NCI-H510A (cell line): ENCODE data around the gene PPP1R27.

Experiments used
- DNase-seq: peaks from one replicate; lab custom pipeline; 2025; lab: John Stamatoyannopoulos, UW

PPP1R27 gene, protein sequence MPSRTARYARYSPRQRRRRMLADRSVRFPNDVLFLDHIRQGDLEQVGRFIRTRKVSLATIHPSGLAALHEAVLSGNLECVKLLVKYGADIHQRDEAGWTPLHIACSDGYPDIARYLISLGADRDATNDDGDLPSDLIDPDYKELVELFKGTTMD

DNA sequence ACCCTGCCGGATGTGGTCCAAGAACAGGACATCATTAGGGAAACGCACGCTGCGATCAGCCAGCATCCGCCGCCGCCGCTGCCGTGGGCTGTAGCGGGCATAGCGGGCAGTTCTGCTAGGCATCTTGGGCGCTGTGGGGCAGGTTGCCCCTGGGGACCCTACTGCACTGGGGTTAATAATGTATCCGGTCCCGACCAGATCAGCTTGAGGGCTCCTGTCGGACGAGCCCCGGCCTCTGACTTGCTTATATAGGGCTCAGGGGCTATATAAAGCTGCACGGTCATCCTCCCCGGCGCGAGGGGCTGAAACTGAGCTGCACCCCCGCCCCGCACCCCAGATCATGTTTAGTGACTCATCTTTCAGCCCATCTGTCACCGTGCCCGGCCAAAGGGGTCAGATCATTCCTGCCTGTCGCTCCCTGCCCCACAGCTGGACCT lies at the start of gene PPP1R27:
Gene PPP1R27, minus strand, starts transcription at position 220 of the 437 bp plus-strand sequence. Its CDS starts 97 bp downstream, at position 123.
- no peak for DNase-seq

DNA sequence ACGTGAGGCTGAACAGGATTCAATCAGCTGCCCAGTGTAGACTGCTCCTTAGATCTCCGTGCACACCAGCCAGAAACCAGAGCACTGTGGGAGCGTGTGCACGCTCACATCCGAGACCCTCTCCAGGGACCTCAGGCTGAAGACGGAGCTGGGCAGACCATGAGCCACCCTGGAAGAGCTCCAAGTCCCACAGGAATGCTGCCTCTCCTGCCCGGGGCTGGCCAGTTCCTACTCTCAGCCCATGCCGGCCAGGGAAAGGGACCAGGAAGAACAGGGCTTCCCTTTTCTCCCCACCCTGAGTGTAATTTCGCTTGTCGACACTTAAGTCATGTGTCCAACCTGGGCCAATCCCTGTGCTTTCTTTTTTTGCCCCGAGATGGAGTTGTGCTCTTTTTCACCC lies 49.7 kb upstream of the PPP1R27 start:
- DNase-seq = no peak

DNA sequence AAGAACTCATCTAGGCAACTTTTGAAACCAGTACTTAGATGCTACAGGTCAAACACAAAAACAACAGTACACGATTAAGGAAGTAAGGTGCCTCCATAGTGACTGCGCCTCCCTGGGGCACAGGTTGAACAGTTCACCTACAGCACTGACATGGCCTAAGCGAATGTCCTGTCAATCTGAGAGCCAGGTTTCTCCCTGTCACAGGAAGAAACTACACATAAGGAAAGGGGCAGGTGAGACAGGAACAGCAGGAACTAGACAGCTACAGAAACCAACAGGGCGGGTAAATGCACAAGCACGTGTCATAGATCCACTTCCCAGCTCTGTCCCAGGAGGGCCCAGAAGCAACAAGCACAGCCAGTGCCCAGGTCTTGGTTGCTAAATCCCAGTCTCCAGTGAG lies 44.3 kb upstream of the PPP1R27 start:
- no peak for DNase-seq

DNA sequence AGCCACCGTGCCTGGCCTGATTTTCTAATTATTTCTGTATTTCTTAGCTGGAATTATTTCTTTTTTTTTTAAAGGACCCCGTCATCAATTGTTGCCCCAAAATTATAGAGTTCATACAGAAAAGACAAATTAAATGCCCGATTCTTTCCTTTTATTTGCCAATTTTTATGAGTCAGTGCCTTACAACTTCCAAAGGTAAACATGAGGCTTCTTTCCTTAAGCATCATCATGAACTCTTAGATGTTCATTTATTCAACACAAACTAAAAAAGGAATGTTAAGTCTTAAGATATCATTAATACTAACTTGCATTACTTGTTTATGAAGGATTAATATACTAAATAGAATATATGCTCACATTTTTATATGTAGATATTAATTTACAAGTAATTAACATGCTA lies 43.4 kb upstream of the PPP1R27 start:
- no peak for DNase-seq

DNA sequence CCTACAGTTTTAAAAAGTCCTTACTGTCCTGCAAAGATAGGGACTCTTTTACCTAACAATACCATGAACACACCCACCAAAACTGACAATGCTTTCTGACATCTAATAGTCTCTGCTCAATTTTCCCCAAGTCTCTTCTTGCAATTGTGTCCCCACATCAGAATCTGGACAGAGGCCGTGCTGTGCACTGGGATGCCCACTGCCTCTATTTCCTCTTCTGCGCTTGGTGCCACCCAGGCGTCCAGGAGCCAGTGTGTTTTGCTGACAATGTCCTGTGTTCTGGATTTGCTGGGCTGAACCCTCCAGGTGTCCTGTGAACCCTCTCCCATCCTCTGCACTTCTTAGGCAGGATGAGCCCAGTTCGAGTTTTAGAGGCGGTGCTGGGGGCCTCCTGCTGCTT lies 42.7 kb upstream of the PPP1R27 start:
- no peak for DNase-seq

DNA sequence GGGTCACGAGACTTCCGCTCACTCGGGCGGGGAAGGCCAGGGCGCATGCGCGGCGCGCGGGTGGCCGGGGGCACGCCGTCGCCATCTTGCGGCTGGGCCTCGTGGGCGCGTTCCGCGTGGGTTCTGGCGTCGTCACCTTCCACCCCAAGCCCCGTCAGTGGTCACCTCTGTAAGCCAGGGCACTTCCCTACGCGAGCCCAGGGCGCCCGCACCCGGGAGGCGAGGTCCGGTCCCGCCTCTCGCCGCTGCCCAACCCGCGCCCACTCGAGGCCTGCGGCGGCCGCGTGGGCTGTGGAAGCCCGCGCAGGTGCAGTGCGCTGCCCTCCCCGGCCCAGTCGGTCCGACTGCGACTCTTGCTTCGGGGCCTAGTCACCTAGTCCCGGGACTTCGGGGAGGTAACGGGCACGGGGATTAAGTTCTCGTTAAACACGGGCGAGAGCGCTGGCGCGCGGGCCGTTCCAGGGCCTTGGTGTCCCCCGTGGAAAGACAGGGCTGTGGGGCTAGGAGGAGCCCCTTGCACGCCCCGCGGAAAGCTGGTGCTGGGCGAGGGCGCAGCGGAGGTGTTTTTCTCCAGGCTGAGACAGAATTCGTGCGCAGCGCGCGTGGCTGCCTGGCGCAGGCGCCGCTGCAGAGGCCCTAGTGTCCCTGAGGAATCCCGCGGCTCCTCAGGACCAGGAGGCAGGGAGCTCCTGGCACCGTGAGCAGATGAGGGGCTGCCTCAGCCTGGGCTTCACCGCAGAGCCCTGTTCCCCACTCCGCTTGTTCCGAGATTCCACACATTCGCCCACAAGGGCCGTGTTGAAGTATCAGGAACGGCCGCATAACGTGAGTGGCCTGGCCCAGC lies 36.8 kb upstream of the PPP1R27 start:
- no peak for DNase-seq

DNA sequence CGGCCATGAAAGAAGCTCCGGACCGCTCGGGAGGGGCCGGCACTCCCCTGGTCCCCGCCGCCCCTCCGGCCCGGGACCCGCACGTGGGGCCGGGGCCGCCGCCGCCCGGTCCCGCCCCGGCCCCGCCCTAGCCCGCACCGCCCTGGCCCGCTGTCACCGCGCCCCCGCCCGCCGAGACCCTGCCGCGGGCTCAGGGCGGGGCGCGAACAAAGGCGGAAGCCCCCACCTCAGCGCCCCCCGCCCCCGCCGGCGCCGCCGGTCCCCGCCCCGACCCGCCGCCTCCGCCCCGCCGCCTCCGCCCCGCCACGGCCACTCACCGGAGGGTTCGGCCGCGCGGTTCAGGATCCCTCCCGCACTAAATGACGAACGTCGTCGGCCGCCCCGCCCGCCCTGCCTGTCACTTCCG lies 36.1 kb upstream of the PPP1R27 start, which contains the start of gene ARHGDIA:
Gene ARHGDIA, minus strand, starts transcription at position 357 of the 406 bp plus-strand sequence. CDS start 1,407 bp downstream, outside the sequence.
- peak; percentile 86 for DNase-seq

DNA sequence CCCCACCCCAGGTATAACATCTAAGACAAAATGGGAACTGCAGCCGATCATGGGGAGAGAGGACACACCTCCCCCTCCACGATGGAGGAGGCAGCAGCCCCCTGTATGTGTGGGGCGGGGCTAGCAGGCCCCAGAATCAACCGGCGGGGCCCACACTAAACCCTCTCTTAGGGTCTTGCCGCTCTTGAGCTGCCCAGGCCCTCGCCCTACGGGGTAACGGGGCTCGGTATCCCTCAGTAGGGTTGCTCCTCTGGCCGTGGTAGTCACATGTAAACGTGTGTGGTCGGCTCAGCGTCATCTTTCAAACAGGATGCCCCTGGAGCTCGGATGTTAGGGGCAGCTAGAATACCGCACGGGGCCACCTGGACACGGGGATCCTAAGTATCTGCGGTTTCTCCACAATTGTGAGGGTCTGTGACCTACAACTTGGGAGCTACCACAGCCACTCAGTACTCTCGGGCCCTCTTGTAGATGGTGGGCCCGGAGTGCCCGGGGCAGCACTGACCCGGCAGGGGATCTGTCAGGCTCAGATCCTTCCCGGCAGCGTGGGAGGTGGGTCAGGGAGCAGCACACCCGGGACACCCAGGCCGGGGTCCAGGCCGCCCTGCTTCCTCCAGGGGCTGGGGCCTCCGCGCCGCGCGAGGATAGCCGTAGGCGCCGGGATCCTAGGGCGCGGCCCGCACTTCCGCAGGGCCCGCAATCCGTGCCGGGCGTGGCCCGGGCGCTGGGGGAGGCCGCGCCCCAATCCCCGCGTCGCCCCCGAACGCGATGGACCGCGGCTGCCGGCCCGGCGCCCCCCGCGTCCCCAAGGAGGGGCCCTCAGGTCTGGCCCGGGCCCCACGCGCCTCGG lies 35.5 kb upstream of the PPP1R27 start:
- no peak for DNase-seq

DNA sequence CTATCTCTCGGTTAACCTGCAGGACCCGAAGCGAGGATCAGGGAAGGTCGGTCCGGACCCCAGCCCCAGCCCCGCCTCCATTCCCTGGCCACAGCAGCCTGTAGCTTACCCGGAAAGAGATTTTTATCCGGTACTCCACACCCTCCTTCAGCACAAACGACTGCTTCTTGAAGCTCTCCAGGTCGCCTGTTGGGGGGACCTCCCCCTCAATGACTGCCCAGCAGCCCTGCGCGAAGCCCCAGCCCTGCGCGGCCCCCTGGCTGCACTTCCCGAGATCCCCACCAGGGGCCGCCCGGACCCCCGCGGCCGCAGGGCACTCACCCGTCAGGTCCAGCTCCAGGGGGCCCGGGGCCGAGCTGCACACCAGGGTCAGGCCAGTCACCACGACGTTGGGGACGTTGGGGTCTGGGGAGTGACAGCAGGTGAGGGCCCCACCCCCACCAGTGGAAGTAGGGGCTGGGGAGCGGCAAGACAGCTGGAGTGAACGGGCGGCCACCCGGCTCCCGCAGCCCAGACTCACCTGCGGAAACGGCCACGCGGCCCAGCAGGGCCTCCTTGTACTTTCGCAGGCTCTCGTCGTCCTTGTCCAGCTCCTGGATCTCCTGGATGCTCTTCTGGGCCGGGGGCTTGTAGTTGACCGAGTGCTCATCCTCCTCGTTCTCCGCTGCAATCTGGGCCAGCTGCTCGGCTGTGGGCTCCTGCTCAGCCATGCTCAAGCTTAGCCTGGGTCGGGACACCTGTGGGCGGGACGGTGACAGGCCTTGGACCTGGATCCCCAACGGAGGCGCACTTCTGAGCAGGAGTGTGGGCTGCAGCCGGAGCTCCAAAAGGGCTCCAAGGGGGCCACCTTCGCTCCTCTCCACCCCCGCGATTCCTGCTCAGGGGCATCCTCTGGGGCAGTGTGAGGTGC lies 34.6 kb upstream of the PPP1R27 start:
- DNase-seq = no peak

DNA sequence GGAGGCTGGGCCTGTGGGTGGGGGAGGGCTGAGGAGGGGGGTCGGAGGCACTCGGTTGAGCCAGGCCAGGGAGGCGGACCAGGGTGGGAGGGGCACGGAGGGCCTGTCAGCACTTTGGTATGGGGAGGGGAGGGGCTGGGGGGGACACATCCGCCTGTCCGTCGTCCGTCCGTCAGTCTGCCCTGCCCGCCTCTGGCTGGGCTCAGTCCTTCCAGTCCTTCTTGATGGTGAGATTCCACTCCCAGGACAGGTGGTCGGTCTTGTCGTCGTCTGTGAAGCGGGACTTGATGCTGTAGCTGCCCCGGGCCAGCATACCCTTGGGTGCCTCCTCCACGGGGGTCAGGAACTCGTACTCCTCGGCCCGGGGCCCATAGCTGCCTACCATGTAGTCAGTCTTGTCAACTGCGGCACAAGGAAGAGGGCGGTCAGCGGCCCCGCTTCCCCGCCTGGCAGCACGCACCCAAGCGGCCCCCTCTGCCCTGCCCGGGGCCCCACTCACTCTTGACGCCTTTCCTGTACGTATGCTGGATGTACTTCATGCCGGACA lies 33.9 kb upstream of the PPP1R27 start:
- peak; percentile 32 for DNase-seq

DNA sequence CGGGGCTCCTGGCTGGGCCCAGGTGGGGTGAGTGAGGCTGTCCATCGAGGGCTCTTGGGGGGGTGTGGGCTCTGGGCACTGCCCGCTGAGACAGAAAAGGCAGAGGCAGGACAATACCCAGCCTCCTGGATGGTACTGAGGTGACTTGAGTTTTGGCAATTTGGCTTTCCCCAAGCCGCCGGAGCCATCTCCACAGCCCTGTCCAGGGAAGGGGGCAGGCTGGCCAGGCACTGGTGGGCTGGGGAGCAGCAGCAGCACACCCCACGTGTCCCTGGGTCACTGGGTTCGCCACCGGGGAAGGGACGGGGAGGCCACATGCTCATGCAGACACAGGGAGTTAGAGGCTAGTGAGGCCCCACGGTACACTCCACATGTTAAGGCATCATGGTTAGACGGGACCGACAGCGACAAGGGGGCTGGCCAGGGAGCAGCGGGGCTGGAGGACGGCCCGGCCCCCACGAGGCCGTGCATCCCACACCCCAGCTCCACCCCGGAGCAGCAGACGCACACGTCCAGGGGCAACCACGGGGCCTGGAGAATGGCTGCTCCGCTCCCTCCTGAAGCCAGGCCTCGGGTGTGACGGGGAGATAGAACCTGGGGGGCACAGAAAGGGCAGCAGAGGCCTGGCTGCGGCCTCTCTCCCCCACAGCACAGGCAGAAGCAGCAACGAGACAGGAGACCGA lies 33.3 kb upstream of the PPP1R27 start:
- DNase-seq = no peak

DNA sequence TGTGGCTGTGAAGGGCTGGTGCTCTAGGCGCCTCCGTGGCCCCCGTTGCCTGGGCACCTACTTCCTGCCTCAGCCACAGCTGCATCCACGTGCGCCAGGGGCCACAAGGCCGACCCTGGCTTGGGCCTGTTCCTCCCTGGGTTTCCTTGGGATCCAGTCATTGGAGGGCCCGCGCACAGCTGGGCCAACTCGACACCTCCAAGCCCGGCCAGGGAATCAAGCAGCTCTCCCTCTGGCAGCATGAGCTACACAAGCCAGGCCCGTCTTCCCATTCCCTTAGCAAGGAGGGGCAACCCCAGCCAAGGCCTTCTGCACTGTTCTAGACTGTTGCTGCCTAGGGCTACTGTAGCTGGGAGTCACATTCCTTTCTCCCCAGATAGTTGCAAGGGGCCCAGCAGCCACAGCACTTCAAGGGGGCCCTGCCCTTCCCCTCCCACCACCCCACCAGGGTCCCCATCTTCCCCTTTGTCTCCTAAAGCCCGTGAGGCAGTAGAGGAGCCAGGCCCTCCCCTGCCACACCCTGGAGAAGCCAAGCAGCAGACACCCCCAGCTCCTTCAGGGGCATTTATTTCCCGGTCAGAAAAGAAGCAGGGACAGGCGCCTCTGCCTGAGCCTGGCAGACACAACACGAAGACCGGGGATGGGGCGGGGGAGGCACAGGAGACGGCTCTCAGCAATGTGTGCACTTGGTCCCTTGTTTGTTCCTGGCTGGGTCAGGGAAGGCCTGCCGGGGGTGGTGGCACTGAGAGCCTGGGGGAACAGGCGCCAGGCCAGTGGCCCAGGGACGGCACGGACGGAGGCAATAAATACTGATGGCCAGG lies 32.5 kb upstream of the PPP1R27 start:
- no peak for DNase-seq

DNA sequence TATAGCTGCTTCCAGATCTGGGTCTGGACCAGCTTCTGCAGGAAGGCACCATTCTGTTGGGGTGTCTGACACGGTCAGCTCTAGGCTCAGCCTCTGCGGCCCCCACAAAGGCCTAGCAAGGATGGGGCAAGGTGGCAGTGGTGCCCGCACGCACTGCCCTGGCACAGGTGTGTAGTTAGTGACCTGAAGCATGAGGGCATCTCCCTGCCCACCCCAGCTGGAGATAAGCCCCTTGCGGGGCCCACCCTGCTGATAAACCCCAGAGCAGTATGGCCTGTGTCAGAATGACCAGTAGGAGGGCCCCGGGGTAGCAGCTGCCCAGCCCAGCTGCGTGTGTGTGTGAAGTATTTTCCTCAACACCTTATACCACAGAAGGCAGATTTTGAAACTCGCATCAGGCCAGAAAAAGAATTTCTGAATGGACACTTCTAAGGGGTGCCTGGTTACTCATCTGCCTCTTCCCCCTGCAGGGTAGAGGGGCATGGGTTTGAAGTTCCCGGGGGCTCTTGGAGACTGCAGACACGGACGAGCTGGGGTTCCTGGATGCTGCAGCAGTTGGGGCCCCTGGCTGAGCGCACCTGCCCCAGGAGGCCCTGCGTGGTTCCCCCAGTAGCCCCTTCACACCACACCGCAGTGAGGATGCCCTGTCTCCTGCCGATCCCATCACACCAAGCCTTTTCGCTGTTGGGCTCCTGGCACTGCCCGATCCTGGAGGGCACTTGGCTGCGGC lies 31.8 kb upstream of the PPP1R27 start:
- DNase-seq = no peak

DNA sequence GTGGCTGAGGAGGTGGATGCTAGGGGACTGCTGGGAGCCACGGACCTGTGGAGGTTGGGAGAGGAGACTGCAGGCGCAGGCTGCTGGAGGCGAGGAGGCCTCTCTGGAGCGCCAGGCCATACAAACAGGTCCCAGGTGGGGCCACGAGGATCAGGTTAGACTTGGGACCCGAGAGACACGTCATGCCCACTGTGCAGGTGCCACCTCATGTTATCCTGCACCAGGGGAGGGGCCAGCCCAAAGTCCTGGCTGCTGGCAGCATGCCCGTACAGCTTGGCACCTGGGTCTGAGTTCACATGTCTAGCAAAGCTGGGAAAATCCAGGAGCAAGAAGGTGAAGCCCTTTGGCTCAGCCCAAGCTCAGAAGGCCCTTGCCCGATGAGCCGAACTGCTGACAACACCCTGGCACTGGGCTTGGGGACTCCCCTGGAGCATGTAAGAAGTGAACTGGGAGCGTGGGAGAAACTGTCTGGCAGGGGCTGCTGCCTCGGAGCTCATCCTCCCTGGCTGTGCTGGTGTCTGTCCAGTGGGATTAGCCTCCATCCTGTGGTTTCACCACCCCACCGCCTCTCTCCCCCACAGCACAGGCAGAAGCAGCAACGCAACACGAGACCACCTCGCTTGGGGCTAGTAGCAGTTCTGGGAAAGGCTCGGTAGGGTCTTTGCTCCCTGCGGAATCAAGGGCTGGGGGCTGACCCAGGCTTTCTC lies 31.0 kb upstream of the PPP1R27 start:
- DNase-seq = no peak

DNA sequence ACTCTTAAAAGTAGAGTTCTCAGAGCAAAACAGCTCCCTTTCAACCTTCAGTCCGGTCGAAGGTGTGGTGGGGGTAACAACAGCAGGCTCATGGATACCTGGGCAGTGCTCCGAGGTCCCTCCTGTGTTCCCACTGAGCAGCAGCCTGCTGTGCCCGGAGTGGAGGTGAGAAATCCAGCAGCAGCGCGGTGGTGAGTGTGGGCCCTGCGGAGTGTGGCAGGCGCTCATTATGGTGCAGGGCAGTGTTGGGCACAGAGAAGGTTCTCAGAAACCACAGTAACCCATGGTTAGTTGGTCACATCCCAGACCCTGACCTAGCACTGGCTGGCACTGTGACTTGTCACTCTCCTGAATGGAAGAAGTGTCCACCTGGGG lies 30.5 kb upstream of the PPP1R27 start:
- DNase-seq = no peak

DNA sequence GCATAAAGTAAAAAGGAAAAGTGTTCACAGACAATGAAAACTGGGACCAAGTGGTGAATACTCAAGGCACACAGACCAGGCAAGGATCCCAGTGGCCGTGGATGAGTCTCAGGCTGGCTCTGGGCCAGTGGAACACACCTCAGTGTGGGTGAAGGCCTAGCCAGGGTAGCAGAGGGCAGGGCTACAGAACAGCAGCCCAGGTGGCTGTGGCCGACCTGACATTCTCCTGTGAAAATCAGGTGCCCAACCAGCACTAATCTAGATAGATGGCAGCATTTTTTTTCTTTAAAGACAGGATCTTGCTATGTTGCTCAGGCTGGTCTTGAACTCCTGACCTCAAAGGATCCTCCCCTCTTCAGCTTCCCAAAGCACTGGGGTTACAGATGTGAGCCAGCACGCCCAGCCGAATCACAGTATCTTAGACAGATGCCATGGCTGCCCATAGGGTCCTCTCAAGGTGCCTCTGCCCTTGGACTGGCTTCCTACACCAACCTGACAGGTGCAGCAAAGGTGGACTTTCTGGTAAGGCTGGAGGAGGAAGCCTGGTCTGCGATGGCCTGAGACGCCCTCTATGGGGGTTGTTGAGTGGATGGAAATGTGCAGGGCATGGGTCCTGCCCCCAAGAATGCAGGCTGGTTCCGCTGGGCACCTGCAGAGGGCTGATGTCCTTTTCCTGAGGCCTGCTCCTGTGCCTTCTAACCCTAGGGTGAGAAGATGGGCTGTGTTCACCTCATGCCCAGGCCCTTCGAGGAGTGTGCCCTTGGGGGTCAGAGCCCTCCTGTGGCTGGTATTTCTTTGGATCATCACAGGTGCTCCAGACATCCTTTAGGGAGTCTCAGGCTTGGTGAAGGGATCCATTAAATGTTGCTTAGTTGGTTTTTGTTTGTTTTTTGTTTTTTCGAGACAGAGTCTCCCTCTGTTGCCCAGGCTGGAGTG lies 29.3 kb upstream of the PPP1R27 start:
- no peak for DNase-seq

DNA sequence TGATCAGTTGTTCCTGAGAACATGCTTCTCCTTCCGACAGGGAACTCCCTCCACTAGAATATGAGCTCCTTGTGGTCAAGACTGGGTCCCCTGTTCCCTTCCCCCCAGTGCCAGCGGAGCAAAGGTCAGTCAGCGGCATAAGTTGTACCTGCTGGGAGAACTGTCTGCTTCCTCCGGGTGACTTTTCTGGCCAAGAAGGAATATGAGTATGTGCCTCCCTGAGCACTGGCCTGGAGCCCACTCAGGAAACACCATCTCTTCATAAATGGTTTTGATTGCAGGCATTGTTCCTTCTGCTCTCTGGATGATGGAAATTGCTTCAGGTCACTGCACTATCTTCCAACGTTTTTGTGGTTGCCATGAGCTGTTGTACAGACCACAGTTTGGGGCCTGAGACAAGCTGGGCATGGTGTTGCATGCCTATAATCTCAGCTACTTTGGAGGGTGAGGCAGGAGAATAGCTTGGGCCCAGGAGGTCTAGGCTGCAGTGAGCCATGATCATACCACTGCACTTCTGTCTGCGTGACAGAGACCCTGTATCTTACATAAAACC lies 28.3 kb upstream of the PPP1R27 start:
- DNase-seq = no peak
